ENCODE results near the gene WDR33.

GRCh38 chr2:127701651-127702394, 109.1 kb downstream of the WDR33 start:
- TF ChIP-seq CTCF (IDR thresholded peaks at IDR 0.05): peak in 2 of 3 donors; percentile 14 to 40
- TF ChIP-seq POLR2A (IDR thresholded peaks at IDR 0.05): no peak
